ENCODE data around the gene PDF.

- TF ChIP-seq CTCF (IDR thresholded peaks at IDR 0.05): no peak
- TF ChIP-seq POLR2A (IDR thresholded peaks at IDR 0.05): no peak
Measured at GRCh38 chr16:69277413-69277812, 53.0 kb downstream of the PDF start.
